HG02610 (cell line): Measurements from ENCODE around the gene RNF148.
"Not testable (repeated sequence)": the region's sequence is repeated elsewhere in the genome, so short reads cannot be mapped to it uniquely, and the experiment has no call there.

Source experiments
- ATAC-seq: cut with Tn5 transposase; IDR thresholded peaks from one replicate; pipeline ENCODE4 v1.9.1; 2021; ENCODE audit warnings: mild to moderate bottlenecking, moderate library complexity; ENCODE audit not compliant: unreplicated experiment

Gene RNF148

GRCh38 chr7:122691569-122692235 is 11.0 kb downstream of the RNF148 start:
- no peak for ATAC-seq

DNA sequence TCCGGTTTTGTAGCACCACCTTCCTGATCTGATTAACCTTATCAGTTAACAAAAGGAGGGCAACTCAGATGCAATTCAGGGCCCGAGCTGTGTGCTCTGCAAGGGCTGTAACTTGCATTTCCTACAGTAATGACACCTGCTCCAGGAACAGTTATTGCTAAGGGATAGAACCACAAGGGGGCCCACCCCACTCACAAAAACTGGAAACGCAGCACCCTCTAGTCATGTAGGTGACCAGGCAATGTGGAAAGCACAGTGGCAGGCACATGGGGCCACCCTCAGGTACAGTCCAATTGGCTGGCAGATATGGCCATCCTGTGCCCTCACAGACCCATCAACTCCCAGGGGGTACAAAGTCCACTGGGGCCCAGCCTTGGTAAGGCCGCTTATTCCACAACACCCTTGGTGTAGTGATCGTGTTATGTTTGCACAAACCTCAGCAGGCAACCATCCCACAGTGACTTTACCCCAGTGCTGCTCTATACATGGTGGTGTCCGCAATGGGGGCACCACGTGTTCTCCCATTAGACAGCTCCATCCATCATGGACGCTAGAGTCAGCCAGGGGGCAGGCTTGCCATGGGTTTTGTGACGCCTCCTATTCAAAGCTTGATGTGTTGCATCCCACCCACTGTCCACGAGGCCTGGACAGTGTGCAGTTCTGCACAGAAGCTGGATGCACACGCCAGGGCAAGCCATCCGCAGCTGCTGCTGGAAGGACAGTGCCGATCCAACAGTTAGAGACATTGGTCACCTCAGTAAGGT is 13.2 kb downstream of the RNF148 start:
- ATAC-seq = no peak

GRCh38 chr7:122688400-122688998 is 14.2 kb downstream of the RNF148 start:
- no peak for ATAC-seq

DNA sequence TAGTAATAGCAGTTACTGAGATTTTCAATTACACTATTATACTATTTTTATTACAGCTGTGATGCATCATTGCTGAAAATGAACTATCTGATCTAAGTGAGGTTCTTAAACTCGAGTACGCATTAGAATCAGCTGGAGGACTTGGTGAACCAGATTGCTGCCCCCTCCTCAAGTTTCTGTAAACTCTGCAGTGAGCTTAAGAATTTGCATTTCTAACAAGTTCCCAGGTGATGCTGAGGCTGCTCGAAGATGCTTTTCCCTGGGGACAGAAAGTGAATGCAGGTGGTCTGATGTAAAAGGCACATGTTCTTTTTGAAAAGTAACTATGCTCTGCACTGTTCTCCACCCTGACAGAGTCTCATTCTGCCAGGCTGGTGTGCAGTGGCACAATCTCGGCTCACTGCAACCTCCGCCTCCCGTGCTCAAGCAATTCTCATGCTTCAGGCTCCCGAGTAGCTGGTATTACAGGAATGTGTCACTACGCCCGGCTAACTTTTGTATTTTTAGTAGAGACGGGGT is 16.3 kb downstream of the RNF148 start:
- no peak for ATAC-seq

- ATAC-seq = no peak
Measured at GRCh38 chr7:122684504-122684903, 18.2 kb downstream of the RNF148 start.

- ATAC-seq = no peak
Measured at GRCh38 chr7:122682815-122683550, 19.7 kb downstream of the RNF148 start.

- ATAC-seq = not testable (repeated sequence)
Measured at GRCh38 chr7:122681186-122681585, 21.5 kb downstream of the RNF148 start.

DNA sequence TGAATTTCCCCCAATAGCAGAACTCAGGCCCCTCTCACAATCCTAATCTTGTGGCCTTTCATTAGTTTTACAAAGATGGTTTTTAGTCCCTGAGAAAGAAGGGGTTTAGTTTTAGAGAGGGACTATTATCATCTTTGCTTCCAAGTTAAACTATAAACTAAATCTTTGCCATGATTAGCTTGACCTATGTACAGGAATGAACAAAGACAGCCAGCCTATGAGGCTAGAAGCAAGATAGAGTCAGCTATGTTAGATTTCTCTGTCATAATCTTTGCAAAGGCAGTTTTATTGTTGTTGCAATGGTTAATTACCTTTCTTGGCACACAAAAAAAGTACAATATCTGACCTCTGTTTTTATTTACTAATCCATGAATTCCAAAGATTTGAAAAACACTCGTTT is 22.9 kb downstream of the RNF148 start:
- no peak for ATAC-seq

DNA sequence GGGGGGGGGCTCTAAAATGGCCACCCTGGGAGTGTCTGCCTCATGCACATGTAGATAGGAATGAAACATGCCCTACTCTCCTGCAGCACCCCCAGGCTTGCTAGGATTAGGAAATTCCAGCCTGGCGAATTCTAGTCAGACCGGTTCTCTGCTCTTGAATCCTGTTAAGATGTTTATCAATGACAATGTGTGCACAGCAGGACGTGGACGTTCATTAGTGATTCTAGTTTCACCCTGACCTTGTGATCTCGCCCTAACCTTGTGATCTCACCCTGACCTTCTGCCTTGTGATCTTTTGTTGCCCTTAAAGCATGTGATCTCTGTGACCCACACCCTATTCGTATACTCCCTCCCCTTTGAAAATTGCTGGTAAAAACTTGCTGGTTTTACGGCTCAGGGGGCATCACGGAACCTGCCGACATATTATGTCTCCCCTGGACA is 23.4 kb downstream of the RNF148 start:
- ATAC-seq = not testable (repeated sequence)

DNA sequence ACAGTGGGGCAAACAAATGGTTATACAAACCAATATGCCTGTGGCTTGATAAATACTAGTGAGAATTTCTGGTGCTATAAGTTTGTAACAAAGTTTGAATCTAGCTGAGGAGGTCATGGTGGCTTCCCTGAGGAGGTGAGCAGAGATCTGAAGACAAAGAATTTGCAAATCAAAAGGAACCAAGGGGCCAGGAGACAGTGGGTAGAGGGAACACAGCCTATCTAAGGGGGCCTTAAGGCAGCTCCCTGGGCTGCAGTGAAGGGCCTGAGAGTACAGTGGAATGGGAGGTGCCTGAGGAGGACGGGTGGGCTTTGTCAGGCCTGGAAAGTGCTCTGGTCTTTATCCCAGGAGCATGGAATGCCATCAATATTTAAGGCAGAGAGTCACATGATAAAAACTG is 25.6 kb downstream of the RNF148 start:
- no peak for ATAC-seq

- ATAC-seq = no peak
Measured at GRCh38 chr7:122676466-122676865, 26.3 kb downstream of the RNF148 start.

DNA sequence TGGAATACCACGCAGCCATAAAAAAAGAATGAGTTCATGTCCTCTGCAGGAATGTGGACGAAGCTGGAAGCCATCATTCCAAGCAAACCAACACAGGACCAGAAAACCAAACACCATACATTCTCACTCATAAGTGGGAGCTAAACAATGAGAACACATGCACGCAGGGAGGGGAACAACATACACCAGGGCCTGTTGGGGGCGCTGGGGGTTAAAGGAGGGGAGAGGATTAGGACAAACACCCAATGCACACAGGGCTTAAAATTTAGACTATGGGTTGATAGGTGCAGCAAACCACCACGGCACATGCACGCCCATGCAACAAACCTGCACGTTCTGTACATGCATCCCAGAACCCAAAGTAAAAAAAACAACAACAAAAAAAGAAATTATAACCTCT is 27.1 kb downstream of the RNF148 start:
- ATAC-seq = no peak

DNA sequence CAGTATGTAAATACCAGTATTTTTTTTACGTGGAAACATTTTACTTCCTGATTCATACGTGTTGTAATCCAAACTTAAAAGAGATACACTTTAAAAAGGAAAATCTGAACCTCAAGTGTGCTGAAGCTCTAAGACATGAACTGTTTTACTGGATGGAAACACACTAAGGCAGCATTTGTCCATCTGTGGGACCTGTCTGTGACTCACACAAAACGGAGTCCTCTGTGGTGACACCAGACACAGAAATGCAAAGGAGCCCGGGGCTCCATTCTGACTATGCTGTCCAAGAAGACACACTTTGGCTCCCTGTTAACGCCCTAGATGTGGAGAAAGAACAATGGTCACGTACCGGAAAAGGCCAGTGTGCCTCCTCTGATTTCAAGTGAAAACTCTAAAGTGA is 27.7 kb downstream of the RNF148 start:
- ATAC-seq = no peak

DNA sequence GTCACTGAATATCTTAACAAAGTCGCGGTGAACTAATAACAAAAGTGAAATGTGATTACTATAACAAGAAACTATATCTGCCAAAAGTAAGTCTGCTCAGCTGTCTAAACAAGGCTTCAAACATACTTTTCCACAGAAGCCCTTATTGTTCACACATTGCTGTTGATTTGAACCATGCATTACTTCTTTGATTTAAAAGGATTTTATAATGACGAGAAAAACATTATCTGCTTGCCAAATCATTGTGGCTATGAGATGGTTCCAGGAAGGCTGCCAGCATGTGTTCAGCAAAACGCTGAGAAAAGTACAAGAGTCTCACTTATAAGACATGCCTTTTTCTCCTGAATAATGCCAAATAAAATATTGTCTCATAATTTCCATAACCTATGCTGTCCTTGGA is 28.2 kb downstream of the RNF148 start:
- no peak for ATAC-seq

DNA sequence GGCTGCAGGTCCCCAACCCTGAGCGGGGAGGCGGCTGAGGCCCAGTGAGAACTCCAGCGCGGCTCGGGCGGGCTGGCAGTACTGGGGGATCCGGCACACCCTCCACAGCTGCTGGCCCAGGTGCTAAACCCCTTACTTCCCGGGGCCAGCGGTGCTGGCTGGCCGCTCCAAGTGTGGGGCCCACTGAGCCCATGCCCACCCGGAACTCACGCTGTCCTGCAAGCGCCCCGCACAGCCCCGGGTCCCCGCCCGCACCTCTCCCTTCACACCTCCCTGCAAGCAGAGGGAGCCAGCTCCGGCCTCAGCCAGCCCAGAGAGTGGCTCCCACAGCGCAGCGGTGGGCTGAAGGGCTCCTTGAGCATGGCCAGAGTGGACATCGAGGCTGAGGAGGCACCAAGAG is 28.8 kb downstream of the RNF148 start:
- ATAC-seq = no peak

DNA sequence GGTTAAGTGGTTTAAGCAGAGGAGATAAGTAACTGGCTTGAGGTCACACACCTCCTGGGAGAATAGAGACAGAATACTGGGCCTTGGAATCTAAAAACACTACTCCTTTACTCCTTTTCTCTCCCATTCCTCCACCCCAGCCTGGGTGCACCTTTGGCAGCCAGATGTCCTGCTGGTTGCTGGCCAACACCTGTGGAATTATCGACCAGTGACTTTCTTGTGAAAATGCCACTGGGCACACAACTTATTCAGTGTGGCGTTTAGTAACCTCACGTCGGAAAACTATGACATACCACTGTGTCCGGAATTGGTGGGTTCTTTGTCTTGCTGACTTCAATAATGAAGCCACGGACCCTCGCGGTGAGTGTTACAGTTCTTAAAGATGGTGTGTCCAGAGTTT is 30.2 kb downstream of the RNF148 start:
- ATAC-seq = no peak

GRCh38 chr7:122663733-122664132 is 39.0 kb downstream of the RNF148 start:
- ATAC-seq = no peak

- no peak for ATAC-seq
Measured at GRCh38 chr7:122658856-122659255, 43.9 kb downstream of the RNF148 start.

DNA sequence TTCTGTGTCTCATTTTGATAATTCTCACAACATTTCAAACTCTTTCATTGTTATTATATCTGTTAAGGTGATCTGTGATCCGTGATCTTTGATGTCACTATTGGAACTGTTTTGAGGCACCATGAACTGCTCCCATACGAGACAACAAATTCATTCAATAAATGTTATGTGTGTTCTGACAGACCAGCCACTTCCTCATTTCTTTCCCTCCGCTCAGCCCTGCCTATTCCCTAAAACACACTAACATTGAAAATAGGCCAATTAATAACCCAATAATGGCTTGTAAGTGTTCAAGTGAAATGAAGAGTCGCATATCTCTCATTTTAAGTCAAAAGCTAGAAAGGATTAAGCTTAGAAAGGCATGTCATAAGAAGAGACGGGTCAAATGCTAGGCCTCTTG is 49.0 kb downstream of the RNF148 start:
- ATAC-seq = no peak

DNA sequence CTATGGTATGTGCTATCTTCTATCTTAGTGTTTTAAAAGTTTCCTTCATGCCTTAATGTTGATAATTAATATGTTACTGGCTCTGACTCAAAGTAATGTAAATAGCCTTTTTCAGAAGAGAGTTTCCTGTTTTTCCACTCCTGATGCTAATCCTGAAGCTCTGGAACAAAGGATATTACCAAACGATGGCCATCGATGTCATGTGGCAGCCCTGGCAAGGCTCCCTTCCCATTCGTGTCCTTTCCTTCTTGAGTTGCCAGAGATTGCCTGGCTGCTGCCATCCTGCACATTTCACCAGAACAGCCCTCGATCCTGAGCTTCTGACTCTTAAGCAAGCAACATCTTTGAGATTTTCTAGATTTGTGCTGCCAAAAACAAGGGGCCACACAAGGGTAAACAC is 49.8 kb downstream of the RNF148 start:
- ATAC-seq = no peak
